Measurements from ENCODE around the gene DGKI. TPM values are rescaled to one million over a fixed set of nuclear protein-coding genes. Genes with fewer than 3 reads are reported as not detected.

DGKI gene
- total and polyA plus RNA-seq, 2 experiments from 2014 or later, result 0.16 to 1.0 TPM

DNA sequence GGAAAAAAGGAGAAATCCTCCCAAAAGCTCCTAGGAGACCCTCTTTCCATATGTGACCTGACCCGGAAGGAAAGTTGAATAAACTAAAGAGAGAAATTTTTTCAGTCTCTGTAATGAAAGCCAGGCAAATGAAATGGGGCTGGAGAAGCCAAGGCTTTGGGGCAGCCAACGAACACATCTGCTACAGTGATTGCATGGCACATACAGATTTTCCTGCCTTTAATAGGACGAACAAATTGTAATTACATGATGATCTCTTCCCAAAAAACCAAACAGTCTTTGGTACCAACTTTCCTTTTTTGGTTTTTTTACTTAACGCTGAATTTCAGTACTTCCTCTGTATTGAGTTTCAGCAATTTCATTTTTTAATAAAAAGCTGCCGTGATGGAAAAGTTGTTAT, 479.8 kb downstream of the DGKI start:
- no peaks in the 10 kb centered on the region; the same call in 1 of the 2 replicates for H3K36me3 ChIP-seq (ENCODE audit: insufficient read depth)
- H3K9me3 Mint-ChIP-seq, result peaks cover 54% of the 10 kb centered on the region
- no peak overlapping the region for H3K27ac Mint-ChIP-seq

More for the DNA sequence above, 479.8 kb downstream of the DGKI start:
- H2AFZ ChIP-seq, result no peak overlapping the region
- Mint-ChIP-seq H3K4me1 (no peaks in the 10 kb centered on the region; the same call in 2 of the 3 replicates), H3K4me3 (no peak overlapping the region), H3K27me3 (ENCODE audit: insufficient read depth, low read depth, poor library complexity) (no peaks in the 10 kb centered on the region), H3K36me3 (ENCODE audit: low read depth) (peaks cover 31% of the 10 kb centered on the region)
- no peaks in the 10 kb centered on the region for H3K4me1 ChIP-seq (ENCODE audit: insufficient read depth)
- H3K9me2 ChIP-seq (ENCODE audit: insufficient read depth), result peaks cover 7% of the 10 kb centered on the region; the same call in 1 of the 2 replicates
- DNase-seq (ENCODE audit: low spot score) (no peak), ATAC-seq (no peak)
- no peaks in the 10 kb centered on the region for H3F3A ChIP-seq (replicated peaks; ENCODE audit: low read depth)
- H3K79me2 ChIP-seq (replicated peaks; ENCODE audit: insufficient read depth), result no peaks in the 10 kb centered on the region
- H3K27ac ChIP-seq (ENCODE audit: low read depth), result no peak overlapping the region
- no peak overlapping the region for H3K4me2 ChIP-seq
- H3K27me3 ChIP-seq (ENCODE audit: insufficient read depth), result no peaks in the 10 kb centered on the region
- no peaks in the 10 kb centered on the region for H4K20me1 ChIP-seq (replicated peaks; ENCODE audit: insufficient read depth)
- H3K4me3 ChIP-seq, result no peak overlapping the region
- no peak for TF ChIP-seq ZNF114 (CRISPR knock-in tag; IDR thresholded peaks at IDR 0.05)
- TF ChIP-seq EZH2 (IDR thresholded peaks at IDR 0.05; ENCODE audit: low read depth, unreplicated experiment), result no peak
- TF ChIP-seq, protein P1, sequence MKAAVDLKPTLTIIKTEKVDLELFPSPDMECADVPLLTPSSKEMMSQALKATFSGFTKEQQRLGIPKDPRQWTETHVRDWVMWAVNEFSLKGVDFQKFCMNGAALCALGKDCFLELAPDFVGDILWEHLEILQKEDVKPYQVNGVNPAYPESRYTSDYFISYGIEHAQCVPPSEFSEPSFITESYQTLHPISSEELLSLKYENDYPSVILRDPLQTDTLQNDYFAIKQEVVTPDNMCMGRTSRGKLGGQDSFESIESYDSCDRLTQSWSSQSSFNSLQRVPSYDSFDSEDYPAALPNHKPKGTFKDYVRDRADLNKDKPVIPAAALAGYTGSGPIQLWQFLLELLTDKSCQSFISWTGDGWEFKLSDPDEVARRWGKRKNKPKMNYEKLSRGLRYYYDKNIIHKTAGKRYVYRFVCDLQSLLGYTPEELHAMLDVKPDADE (IDR thresholded peaks at IDR 0.05), result no peak
- no peak for TF ChIP-seq JUNB (IDR thresholded peaks at IDR 0.05; ENCODE audit: unreplicated experiment)
- TF ChIP-seq POLR2AphosphoS5 (IDR thresholded peaks at IDR 0.05; ENCODE audit: low read depth), result no peak
- TF ChIP-seq, protein P2, sequence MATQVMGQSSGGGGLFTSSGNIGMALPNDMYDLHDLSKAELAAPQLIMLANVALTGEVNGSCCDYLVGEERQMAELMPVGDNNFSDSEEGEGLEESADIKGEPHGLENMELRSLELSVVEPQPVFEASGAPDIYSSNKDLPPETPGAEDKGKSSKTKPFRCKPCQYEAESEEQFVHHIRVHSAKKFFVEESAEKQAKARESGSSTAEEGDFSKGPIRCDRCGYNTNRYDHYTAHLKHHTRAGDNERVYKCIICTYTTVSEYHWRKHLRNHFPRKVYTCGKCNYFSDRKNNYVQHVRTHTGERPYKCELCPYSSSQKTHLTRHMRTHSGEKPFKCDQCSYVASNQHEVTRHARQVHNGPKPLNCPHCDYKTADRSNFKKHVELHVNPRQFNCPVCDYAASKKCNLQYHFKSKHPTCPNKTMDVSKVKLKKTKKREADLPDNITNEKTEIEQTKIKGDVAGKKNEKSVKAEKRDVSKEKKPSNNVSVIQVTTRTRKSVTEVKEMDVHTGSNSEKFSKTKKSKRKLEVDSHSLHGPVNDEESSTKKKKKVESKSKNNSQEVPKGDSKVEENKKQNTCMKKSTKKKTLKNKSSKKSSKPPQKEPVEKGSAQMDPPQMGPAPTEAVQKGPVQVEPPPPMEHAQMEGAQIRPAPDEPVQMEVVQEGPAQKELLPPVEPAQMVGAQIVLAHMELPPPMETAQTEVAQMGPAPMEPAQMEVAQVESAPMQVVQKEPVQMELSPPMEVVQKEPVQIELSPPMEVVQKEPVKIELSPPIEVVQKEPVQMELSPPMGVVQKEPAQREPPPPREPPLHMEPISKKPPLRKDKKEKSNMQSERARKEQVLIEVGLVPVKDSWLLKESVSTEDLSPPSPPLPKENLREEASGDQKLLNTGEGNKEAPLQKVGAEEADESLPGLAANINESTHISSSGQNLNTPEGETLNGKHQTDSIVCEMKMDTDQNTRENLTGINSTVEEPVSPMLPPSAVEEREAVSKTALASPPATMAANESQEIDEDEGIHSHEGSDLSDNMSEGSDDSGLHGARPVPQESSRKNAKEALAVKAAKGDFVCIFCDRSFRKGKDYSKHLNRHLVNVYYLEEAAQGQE (IDR thresholded peaks at IDR 0.05; ENCODE audit: unreplicated experiment), result no peak
- TF ChIP-seq STAT1 (IDR thresholded peaks at IDR 0.05; ENCODE audit: unreplicated experiment), result no peak
- TF ChIP-seq, protein P3, sequence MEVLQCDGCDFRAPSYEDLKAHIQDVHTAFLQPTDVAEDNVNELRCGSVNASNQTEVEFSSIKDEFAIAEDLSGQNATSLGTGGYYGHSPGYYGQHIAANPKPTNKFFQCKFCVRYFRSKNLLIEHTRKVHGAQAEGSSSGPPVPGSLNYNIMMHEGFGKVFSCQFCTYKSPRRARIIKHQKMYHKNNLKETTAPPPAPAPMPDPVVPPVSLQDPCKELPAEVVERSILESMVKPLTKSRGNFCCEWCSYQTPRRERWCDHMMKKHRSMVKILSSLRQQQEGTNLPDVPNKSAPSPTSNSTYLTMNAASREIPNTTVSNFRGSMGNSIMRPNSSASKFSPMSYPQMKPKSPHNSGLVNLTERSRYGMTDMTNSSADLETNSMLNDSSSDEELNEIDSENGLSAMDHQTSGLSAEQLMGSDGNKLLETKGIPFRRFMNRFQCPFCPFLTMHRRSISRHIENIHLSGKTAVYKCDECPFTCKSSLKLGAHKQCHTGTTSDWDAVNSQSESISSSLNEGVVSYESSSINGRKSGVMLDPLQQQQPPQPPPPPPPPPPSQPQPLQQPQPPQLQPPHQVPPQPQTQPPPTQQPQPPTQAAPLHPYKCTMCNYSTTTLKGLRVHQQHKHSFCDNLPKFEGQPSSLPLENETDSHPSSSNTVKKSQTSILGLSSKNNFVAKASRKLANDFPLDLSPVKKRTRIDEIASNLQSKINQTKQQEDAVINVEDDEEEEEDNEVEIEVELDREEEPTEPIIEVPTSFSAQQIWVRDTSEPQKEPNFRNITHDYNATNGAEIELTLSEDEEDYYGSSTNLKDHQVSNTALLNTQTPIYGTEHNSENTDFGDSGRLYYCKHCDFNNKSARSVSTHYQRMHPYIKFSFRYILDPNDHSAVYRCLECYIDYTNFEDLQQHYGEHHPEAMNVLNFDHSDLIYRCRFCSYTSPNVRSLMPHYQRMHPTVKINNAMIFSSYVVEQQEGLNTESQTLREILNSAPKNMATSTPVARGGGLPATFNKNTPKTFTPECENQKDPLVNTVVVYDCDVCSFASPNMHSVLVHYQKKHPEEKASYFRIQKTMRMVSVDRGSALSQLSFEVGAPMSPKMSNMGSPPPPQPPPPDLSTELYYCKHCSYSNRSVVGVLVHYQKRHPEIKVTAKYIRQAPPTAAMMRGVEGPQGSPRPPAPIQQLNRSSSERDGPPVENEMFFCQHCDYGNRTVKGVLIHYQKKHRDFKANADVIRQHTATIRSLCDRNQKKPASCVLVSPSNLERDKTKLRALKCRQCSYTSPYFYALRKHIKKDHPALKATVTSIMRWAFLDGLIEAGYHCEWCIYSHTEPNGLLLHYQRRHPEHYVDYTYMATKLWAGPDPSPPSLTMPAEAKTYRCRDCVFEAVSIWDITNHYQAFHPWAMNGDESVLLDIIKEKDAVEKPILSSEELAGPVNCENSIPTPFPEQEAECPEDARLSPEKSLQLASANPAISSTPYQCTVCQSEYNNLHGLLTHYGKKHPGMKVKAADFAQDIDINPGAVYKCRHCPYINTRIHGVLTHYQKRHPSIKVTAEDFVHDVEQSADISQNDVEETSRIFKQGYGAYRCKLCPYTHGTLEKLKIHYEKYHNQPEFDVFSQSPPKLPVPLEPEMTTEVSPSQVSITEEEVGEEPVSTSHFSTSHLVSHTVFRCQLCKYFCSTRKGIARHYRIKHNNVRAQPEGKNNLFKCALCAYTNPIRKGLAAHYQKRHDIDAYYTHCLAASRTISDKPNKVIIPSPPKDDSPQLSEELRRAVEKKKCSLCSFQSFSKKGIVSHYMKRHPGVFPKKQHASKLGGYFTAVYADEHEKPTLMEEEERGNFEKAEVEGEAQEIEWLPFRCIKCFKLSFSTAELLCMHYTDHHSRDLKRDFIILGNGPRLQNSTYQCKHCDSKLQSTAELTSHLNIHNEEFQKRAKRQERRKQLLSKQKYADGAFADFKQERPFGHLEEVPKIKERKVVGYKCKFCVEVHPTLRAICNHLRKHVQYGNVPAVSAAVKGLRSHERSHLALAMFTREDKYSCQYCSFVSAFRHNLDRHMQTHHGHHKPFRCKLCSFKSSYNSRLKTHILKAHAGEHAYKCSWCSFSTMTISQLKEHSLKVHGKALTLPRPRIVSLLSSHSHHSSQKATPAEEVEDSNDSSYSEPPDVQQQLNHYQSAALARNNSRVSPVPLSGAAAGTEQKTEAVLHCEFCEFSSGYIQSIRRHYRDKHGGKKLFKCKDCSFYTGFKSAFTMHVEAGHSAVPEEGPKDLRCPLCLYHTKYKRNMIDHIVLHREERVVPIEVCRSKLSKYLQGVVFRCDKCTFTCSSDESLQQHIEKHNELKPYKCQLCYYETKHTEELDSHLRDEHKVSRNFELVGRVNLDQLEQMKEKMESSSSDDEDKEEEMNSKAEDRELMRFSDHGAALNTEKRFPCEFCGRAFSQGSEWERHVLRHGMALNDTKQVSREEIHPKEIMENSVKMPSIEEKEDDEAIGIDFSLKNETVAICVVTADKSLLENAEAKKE (CRISPR knock-in tag; IDR thresholded peaks at IDR 0.05), result no peak
- TF ChIP-seq, protein P4, sequence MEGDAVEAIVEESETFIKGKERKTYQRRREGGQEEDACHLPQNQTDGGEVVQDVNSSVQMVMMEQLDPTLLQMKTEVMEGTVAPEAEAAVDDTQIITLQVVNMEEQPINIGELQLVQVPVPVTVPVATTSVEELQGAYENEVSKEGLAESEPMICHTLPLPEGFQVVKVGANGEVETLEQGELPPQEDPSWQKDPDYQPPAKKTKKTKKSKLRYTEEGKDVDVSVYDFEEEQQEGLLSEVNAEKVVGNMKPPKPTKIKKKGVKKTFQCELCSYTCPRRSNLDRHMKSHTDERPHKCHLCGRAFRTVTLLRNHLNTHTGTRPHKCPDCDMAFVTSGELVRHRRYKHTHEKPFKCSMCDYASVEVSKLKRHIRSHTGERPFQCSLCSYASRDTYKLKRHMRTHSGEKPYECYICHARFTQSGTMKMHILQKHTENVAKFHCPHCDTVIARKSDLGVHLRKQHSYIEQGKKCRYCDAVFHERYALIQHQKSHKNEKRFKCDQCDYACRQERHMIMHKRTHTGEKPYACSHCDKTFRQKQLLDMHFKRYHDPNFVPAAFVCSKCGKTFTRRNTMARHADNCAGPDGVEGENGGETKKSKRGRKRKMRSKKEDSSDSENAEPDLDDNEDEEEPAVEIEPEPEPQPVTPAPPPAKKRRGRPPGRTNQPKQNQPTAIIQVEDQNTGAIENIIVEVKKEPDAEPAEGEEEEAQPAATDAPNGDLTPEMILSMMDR (conservative IDR thresholded peaks at IDR 0.05; ENCODE audit: low read depth in 2 of 2), result no peak
- no peak for TF ChIP-seq ZNF331 (CRISPR knock-in tag; IDR thresholded peaks at IDR 0.05; ENCODE audit: low read depth)
- no peak for TF ChIP-seq CREB1 (CRISPR knock-in tag; IDR thresholded peaks at IDR 0.05; ENCODE audit: low read depth)
- TF ChIP-seq NANOG (IDR thresholded peaks at IDR 0.05; ENCODE audit: borderline replicate concordance), result no peak
- TF ChIP-seq EZH2phosphoT487 (IDR thresholded peaks at IDR 0.05; ENCODE audit: unreplicated experiment), result no peak

All from GM23338 (cell line).